ENCODE measurements around the gene HPCAL1. TPM values are rescaled to one million over a fixed set of nuclear protein-coding genes. Genes with fewer than 3 reads are reported as not detected.

HPCAL1 gene
- polyA plus RNA-seq, 3 donors: 82.1 to 99.5 (median 98.0) TPM

- Histone ChIP-seq H3K27me3 (ENCODE audit: control insufficient read depth in 2 of 2, insufficient read depth in 2 of 2, low read length in 2 of 2) (no peaks in the 10 kb centered on the region), H3K27ac (ENCODE audit: low read depth in 1 of 2, low read length in 2 of 2) (peak overlapping the region; percentile 91 to 95), H3K9me3 (replicated peaks in 1 of 2; ENCODE audit: control insufficient read depth in 1 of 2, insufficient read depth in 1 of 2, low read length in 2 of 2) (no peaks in the 10 kb centered on the region), H3K4me3 (replicated peaks in 1 of 3; ENCODE audit: low read depth in 2 of 3, low read length in 3 of 3) (peak overlapping the region in 1 of 3 experiments; percentile 30), H3K9ac (ENCODE audit: insufficient read depth, low read length, poor library complexity, severe bottlenecking) (peak overlapping the region; percentile 63), H4K20me1 (ENCODE audit: insufficient read depth, low read length) (no peaks in the 10 kb centered on the region), H3K36me3 (replicated peaks in 1 of 2; ENCODE audit: control insufficient read depth in 1 of 2, insufficient read depth in 2 of 2, low read length in 2 of 2) (no peaks in the 10 kb centered on the region), H3K4me2 (replicated peaks; ENCODE audit: extremely low read depth, low read length, poor library complexity, severe bottlenecking) (peak overlapping the region; percentile 55), H2AFZ (ENCODE audit: insufficient read depth, low read depth, low read length, poor library complexity, severe bottlenecking) (peak overlapping the region; percentile 60), H3K79me2 (ENCODE audit: insufficient read depth, low read length) (no peaks in the 10 kb centered on the region), H3K4me1 (ENCODE audit: control insufficient read depth in 1 of 2, insufficient read depth in 2 of 2, low read length in 2 of 2) (peaks cover 66 to 79% of the 10 kb centered on the region in 2 donors)
- Mint-ChIP-seq H3K9me3 (no peaks in the 10 kb centered on the region), H3K27me3 (ENCODE audit: low read depth in 3 of 3) (peaks cover 2% of the 10 kb centered on the region in 3 donors), H3K27ac (peak overlapping the region; percentile 93 to 98 (median 96)), H3K4me3 (peak overlapping the region in 1 of 2 donors; percentile 56), H3K36me3 (peaks cover 0 to 4% of the 10 kb centered on the region in 2 donors), H3K4me1 (peaks cover 75% of the 10 kb centered on the region)
- TF ChIP-seq CTCF (IDR thresholded peaks at IDR 0.05): no peak
- no peak for DNase-seq
- WGBS (ENCODE audit: insufficient coverage): 89% methylated on average over 21 of the region's 27 CpGs
- intact Hi-C loops (cut with micrococcal nuclease): loop anchor here (5.0 kb wide), 2 partner anchors 46 to 121 kb away; no protein-coding TSS in a partner anchor
Observed at GRCh38 chr2:10286216-10287037, 16.3 kb upstream of the HPCAL1 start.

GRCh38 chr2:10287761-10288160, 14.9 kb upstream of the HPCAL1 start:
- Histone ChIP-seq H3K4me3 (replicated peaks in 1 of 3; ENCODE audit: low read depth in 2 of 3, low read length in 3 of 3) (no peak overlapping the region), H3K27me3 (ENCODE audit: control insufficient read depth in 2 of 2, insufficient read depth in 2 of 2, low read length in 2 of 2) (no peaks in the 10 kb centered on the region), H2AFZ (ENCODE audit: insufficient read depth, low read depth, low read length, poor library complexity, severe bottlenecking) (no peak overlapping the region), H3K4me1 (ENCODE audit: control insufficient read depth in 1 of 2, insufficient read depth in 2 of 2, low read length in 2 of 2) (peaks cover 54 to 70% of the 10 kb centered on the region in 2 donors), H3K9ac (ENCODE audit: insufficient read depth, low read length, poor library complexity, severe bottlenecking) (no peak overlapping the region), H3K27ac (ENCODE audit: low read depth in 1 of 2, low read length in 2 of 2) (no peak overlapping the region), H4K20me1 (ENCODE audit: insufficient read depth, low read length) (no peaks in the 10 kb centered on the region), H3K9me3 (replicated peaks in 1 of 2; ENCODE audit: control insufficient read depth in 1 of 2, insufficient read depth in 1 of 2, low read length in 2 of 2) (no peaks in the 10 kb centered on the region), H3K79me2 (ENCODE audit: insufficient read depth, low read length) (no peaks in the 10 kb centered on the region), H3K4me2 (replicated peaks; ENCODE audit: extremely low read depth, low read length, poor library complexity, severe bottlenecking) (no peak overlapping the region), H3K36me3 (replicated peaks in 1 of 2; ENCODE audit: control insufficient read depth in 1 of 2, insufficient read depth in 2 of 2, low read length in 2 of 2) (no peaks in the 10 kb centered on the region)
- no peak for TF ChIP-seq CTCF (IDR thresholded peaks at IDR 0.05)
- H3K4me3 Mint-ChIP-seq: no peak overlapping the region
- peaks cover 0 to 2% (median 0%) of the 10 kb centered on the region in 7 donors for H3K9me3 Mint-ChIP-seq
- H3K27me3 Mint-ChIP-seq (ENCODE audit: low read depth in 3 of 3): peaks cover 2% of the 10 kb centered on the region in 3 donors
- DNase-seq: peak in 2 of 3 donors; percentile 63 to 77
- peak overlapping the region in 2 of 7 donors; percentile 32 to 80 for H3K27ac Mint-ChIP-seq
- H3K4me1 Mint-ChIP-seq: peaks cover 67% of the 10 kb centered on the region
- no peaks in the 10 kb centered on the region for H3K36me3 Mint-ChIP-seq
- 57% methylated on average over 7 of the region's 7 CpGs for WGBS (ENCODE audit: insufficient coverage)
- intact Hi-C loops (cut with micrococcal nuclease): loop anchor here (5.0 kb wide), 2 partner anchors 45 to 120 kb away; no protein-coding TSS in a partner anchor
